C1 segment of cervical spinal cord (tissue), 14 donors: ENCODE results near the gene SELENOT.
"Not testable (repeated sequence)": the region's sequence is repeated elsewhere in the genome, so short reads cannot be mapped to it uniquely, and the experiment has no call there.

ENCODE experiments used
- DNase-seq, 14 donors: peaks; one replicate each; lab custom pipeline; 2025; lab: John Stamatoyannopoulos, UW

The SELENOT gene

GRCh38 chr3:150603153-150603979 lies at the start of gene SELENOT:
SELENOT (plus strand) TSS chr3:150603321; CDS start chr3:150603363, 42 bp downstream.
- peak; percentile 82 to 97 (median 94) for DNase-seq

- no peak for DNase-seq
Observed at GRCh38 chr3:150555859-150556436, 47.2 kb upstream of the SELENOT start.

- DNase-seq: no peak
Observed at GRCh38 chr3:150556792-150557191, 46.3 kb upstream of the SELENOT start.

- no peak for DNase-seq
Observed at GRCh38 chr3:150557725-150558124, 45.4 kb upstream of the SELENOT start.

GRCh38 chr3:150564243-150564642 lies 38.9 kb upstream of the SELENOT start:
- DNase-seq: no peak

- DNase-seq: no peak
Observed at GRCh38 chr3:150567328-150567727, 35.8 kb upstream of the SELENOT start.

GRCh38 chr3:150577855-150578254 lies 25.3 kb upstream of the SELENOT start:
- DNase-seq: no peak

GRCh38 chr3:150581174-150581573 lies 21.9 kb upstream of the SELENOT start:
- no peak for DNase-seq

GRCh38 chr3:150582620-150583019 lies 20.5 kb upstream of the SELENOT start:
- DNase-seq: no peak

GRCh38 chr3:150583028-150583427 lies 20.1 kb upstream of the SELENOT start:
- DNase-seq: no peak

- DNase-seq: no peak
Observed at GRCh38 chr3:150588027-150588830, 14.9 kb upstream of the SELENOT start.

GRCh38 chr3:150589759-150590158 lies 13.4 kb upstream of the SELENOT start:
- DNase-seq: no peak

- no peak for DNase-seq
Observed at GRCh38 chr3:150594150-150594549, 9.0 kb upstream of the SELENOT start.

- no peak for DNase-seq
Observed at GRCh38 chr3:150597646-150598045, 5.5 kb upstream of the SELENOT start.

- no peak for DNase-seq
Observed at GRCh38 chr3:150599611-150600297, 3.4 kb upstream of the SELENOT start.

GRCh38 chr3:150600647-150601530 lies 2.2 kb upstream of the SELENOT start:
- not testable (repeated sequence) for DNase-seq

- DNase-seq: peak in 1 of 14 donors; percentile 21
Observed at GRCh38 chr3:150602426-150603152, 532 bp upstream of the SELENOT start.

GRCh38 chr3:150603980-150604319 lies 829 bp downstream of the SELENOT start:
- DNase-seq: peak in 6 of 14 donors; percentile 39 to 69 (median 56)

- no peak for DNase-seq
Observed at GRCh38 chr3:150605998-150606641, 3.0 kb downstream of the SELENOT start.
